OCI-LY7 (cell line): Measurements from ENCODE around the gene SOX4. TPM values are rescaled to one million over a fixed set of nuclear protein-coding genes. Genes with fewer than 3 reads are reported as not detected.

Source experiments
- BruUV-seq: library from RNA; stranded (reverse); fragments of 400-500 nt; replicated peaks from 2 replicates; lab custom pipeline; 2021; lab: Mats Ljungman, UMichigan
- CTCF ChIA-PET: fragments of 300-600 bp; sonication (Branson Sonifier 250); formaldehyde crosslinking; loops from one replicate; lab custom pipeline; 2022; ENCODE audit warnings: antibody characterized with exemption; ENCODE audit not compliant: unreplicated experiment; lab: Charles Lee
- POLR2A ChIA-PET: fragments of 300-600 bp; sonication (Branson Sonifier 250); formaldehyde crosslinking; loops from one replicate; lab custom pipeline; 2022; ENCODE audit warnings: antibody characterized with exemption; lab: Charles Lee
- DNase-seq: peaks from one replicate; pipeline ENCODE4 v3.0.0-alpha.2; 2015; ENCODE audit warnings: low spot score
- H2AFZ ChIP-seq: fragments of 200-600 bp; sonication (generic), shearing (Covaris generic); 2 replicates; pipeline ENCODE4 v1.6.1; 2014; ENCODE audit warnings: mild to moderate bottlenecking, antibody characterized with exemption, low read length, moderate library complexity
- H3K27ac ChIP-seq: fragments of 200-600 bp; sonication (generic); 2 replicates; pipeline ENCODE4 v1.5.1; 2014; ENCODE audit warnings: mixed run types, low read depth, mild to moderate bottlenecking, moderate library complexity, low read length, inconsistent platforms; ENCODE audit not compliant: poor library complexity, severe bottlenecking
- H3K36me3 ChIP-seq: fragments of 200-600 bp; sonication (generic); 2 replicates; pipeline ENCODE4 v1.6.1; 2014; ENCODE audit warnings: mild to moderate bottlenecking, antibody characterized with exemption, low read length, moderate library complexity, mixed read lengths; ENCODE audit not compliant: insufficient read depth
- H3K4me1 ChIP-seq: fragments of 200-600 bp; sonication (generic); 2 replicates; pipeline ENCODE4 v1.5.1; 2014; ENCODE audit warnings: mild to moderate bottlenecking, low read length; ENCODE audit not compliant: insufficient read depth, poor library complexity, severe bottlenecking
- H3K4me2 ChIP-seq: fragments of 200-600 bp; sonication (generic); 2 replicates; pipeline ENCODE4 v1.6.1; 2014; ENCODE audit warnings: mild to moderate bottlenecking, low read length
- H3K4me3 ChIP-seq: fragments of 200-600 bp; sonication (generic); 2 replicates; pipeline ENCODE4 v1.5.1; 2014; ENCODE audit warnings: mild to moderate bottlenecking, low read depth, low read length; ENCODE audit not compliant: poor library complexity, severe bottlenecking
- H3K79me2 ChIP-seq: fragments of 200-600 bp; sonication (generic); 2 replicates; pipeline ENCODE4 v1.6.1; 2016; ENCODE audit warnings: low read depth, mild to moderate bottlenecking, low read length, moderate library complexity, mixed read lengths; ENCODE audit not compliant: insufficient read depth
- H3K9me2 ChIP-seq: fragments of 200-600 bp; sonication (generic); 2 replicates; pipeline ENCODE4 v1.6.1; 2016; ENCODE audit warnings: mild to moderate bottlenecking, low read length, mixed read lengths; ENCODE audit not compliant: insufficient read depth
- H3K9me3 ChIP-seq: fragments of 200-600 bp; sonication (generic); 2 replicates; pipeline ENCODE4 v1.6.1; 2014; ENCODE audit warnings: mild to moderate bottlenecking, mixed run types, low read length, mixed read lengths
- H4K20me1 ChIP-seq: fragments of 200-600 bp; sonication (generic); 2 replicates; pipeline ENCODE4 v1.6.1; 2014; ENCODE audit warnings: mild to moderate bottlenecking, antibody characterized with exemption, low read length, moderate library complexity, mixed read lengths; ENCODE audit not compliant: insufficient read depth
- CTCF ChIP-seq: fragments of 200-600 bp; sonication (generic); conservative IDR thresholded peaks from 2 replicates; pipeline ENCODE4 v1.5.1; 2014; ENCODE audit warnings: mild to moderate bottlenecking, antibody characterized with exemption, low read length, moderate library complexity, mixed read lengths
- EZH2phosphoT487 ChIP-seq: fragments of 200-600 bp; sonication (generic); IDR thresholded peaks from 2 replicates; pipeline ENCODE4 v1.6.1; 2018; ENCODE audit warnings: low read depth, borderline replicate concordance, mild to moderate bottlenecking, mixed run types, antibody characterized with exemption, low read length, moderate library complexity, mixed read lengths
- intact Hi-C: fragments of 100-400 bp; cut with micrococcal nuclease; formaldehyde crosslinking; loops from one replicate; pipeline ENCODE4 v1.10.0; 2022; ENCODE audit not compliant: unreplicated experiment
- total RNA-seq, 2 experiments: library from RNA; depleted of rRNA in 1 of 2; stranded (reverse); fragments of >200 nt in 1 of 2; shearing (Covaris generic) in 1 of 2; gene quantifications; 2 replicates each; pipeline ENCODE4 v1.2.3, GENCODE V29; 2014 to 2022

The SOX4 gene
- total RNA-seq, 2 experiments from 2014 or later = 55.2 to 58.1 TPM

- H3K27ac ChIP-seq = no peak overlapping the region
Observed at GRCh38 chr6:21587961-21588480, 5.5 kb upstream of the SOX4 start.

GRCh38 chr6:21588481-21589351 is 4.8 kb upstream of the SOX4 start:
- no TSS peak for BruUV-seq
- POLR2A ChIA-PET = interaction anchor here (0.5 to 1.3 kb wide), 15 partner anchors 12 to 1056 kb away, joined by 3 to 7 read pairs (median 3); no protein-coding TSS in a partner anchor

More at GRCh38 chr6:21587961-21588480, 5.5 kb upstream of the SOX4 start:
- Histone ChIP-seq H3K9me2 (no peaks in the 10 kb centered on the region), H3K79me2 (no peaks in the 10 kb centered on the region), H3K9me3 (no peaks in the 10 kb centered on the region), H3K4me1 (peaks cover 24% of the 10 kb centered on the region), H3K4me2 (peak overlapping the region; percentile 89), H3K36me3 (no peaks in the 10 kb centered on the region), H3K4me3 (peak overlapping the region; percentile 71), H2AFZ (peak overlapping the region; percentile 80), H4K20me1 (no peaks in the 10 kb centered on the region)
- peak; percentile 48 for DNase-seq
- CTCF ChIA-PET = interaction anchor here (0.8 to 2.3 kb wide), 2 partner anchors 11 to 1024 kb away, joined by 3 to 12 read pairs; no protein-coding TSS in a partner anchor
- POLR2A ChIA-PET = interaction anchor here (0.6 to 1.3 kb wide), 7 partner anchors 15 to 1013 kb away, joined by 3 to 4 read pairs (median 3); no protein-coding TSS in a partner anchor
- no TSS peak for BruUV-seq
- TF ChIP-seq CTCF (no peak), EZH2phosphoT487 (no peak)
- intact Hi-C loops = no loop called here

More at GRCh38 chr6:21588481-21589351, 4.8 kb upstream of the SOX4 start:
- H3K79me2 ChIP-seq = peaks cover under 1% of the 10 kb centered on the region; the same call in 1 of the 2 replicates
- CTCF ChIA-PET = interaction anchor here (0.8 to 2.3 kb wide), 2 partner anchors 10 to 1025 kb away, joined by 3 to 12 read pairs; no protein-coding TSS in a partner anchor
- no peak for TF ChIP-seq EZH2phosphoT487
- no peak for TF ChIP-seq CTCF
- intact Hi-C loops = loop anchor here (1.0 kb wide), 1 partner anchor 1024 kb away; no protein-coding TSS in a partner anchor
- H3K4me2 ChIP-seq = peak overlapping the region; percentile 89
- peak overlapping the region; percentile 33 for H3K27ac ChIP-seq
- H3K4me3 ChIP-seq = peak overlapping the region; percentile 71
- H3K4me1 ChIP-seq = peaks cover 27% of the 10 kb centered on the region
- H2AFZ ChIP-seq = peak overlapping the region; percentile 80
- H3K36me3 ChIP-seq = no peaks in the 10 kb centered on the region
- DNase-seq = peak; percentile 72
- no peaks in the 10 kb centered on the region for H3K9me2 ChIP-seq
- H4K20me1 ChIP-seq = no peaks in the 10 kb centered on the region
- no peaks in the 10 kb centered on the region for H3K9me3 ChIP-seq
